HG03558 (cell line): Measurements from ENCODE around the gene ZDHHC8.

Experiments
- ATAC-seq: cut with Tn5 transposase; IDR thresholded peaks from one replicate; pipeline ENCODE4 v1.9.1; 2021; ENCODE audit warnings: moderate number of reproducible peaks; ENCODE audit not compliant: unreplicated experiment; ENCODE audit errors: extremely low read depth

ZDHHC8 gene

GRCh38 chr22:20112623-20113511 lies 18.7 kb upstream of the ZDHHC8 start:
- no peak for ATAC-seq

GRCh38 chr22:20113551-20114310 lies 17.9 kb upstream of the ZDHHC8 start:
- ATAC-seq = no peak

GRCh38 chr22:20114506-20115475 lies 16.8 kb upstream of the ZDHHC8 start:
- ATAC-seq = no peak

- ATAC-seq = no peak
Observed at GRCh38 chr22:20115691-20116375, 15.8 kb upstream of the ZDHHC8 start, which contains the start of gene RANBP1. Gene RANBP1, plus strand, starts transcription at chr22:20116104. Its CDS starts 81 bp downstream, at chr22:20116185.

GRCh38 chr22:20116376-20116950 lies 15.1 kb upstream of the ZDHHC8 start:
- ATAC-seq = no peak

DNA sequence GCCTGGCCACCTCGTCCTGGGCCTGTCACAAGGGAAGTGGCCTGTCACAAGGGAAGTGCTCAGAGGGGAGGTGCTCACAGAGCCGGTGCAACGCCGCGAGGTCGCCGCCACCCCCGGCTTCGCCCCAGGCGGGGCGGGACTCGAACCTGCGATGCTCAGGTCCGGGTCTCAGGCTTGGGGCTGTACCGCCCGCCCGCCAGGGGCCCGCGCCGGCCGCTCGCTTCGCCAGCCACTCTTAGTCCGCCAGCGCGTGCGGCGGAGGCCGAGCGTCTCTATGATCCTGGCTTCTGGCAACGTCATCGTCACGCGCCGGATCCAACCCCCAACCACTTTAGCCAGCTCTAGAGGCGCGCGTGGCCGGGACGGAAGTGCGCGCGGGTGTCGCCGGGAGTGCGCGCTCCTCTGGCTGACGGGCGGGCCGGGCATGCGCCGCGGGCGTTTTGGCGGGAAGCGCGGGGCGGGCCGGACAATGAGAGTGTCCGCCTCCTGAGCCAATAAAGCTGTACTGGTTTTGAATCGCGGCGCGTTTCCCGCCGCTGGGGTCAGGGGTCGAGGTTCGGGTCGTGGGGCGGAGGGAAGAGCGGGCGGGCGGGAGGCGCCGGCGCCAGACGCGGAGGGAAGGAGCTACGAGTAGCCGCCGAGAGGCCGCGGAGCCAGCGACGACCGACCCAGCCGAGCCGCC lies 14.5 kb upstream of the ZDHHC8 start, which contains the start of gene TRMT2A:
TRMT2A (minus strand) TSS at position 276 of the 682 bp plus-strand sequence. CDS start 320 bp downstream, outside the sequence.
- ATAC-seq = peak; percentile 52

DNA sequence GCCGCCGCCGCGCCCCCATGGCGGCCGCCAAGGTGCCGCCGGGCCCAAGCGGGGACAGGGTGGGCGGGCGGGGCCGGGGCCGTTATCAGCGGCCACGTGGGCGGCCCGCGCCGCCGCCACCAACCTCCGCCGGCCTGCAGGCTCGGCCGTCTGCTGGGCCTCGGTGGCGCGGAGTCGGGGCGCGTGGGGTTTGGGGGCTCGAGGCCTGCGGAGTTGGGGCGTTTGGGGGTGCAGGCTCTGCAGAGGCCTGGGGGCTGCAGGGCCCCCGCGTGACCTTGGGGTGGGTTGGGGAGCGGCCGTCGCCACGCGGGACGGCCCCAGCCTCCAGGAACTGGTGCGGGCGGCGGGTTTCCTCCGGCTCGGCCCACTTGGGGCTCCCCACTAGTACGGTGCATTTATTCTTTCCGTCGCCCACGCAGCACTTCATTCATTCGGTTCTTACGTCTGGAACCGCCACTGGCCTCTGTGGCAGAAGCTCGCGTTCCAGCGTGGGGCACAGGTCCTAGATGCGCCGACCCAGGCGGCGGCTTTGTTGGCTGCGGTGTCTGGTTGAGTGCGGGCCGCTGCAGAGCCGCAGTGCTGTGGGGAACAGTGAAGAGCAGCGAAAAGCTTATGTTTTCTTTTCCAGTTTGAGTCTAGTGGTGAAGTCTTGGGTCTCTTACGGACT lies 13.8 kb upstream of the ZDHHC8 start:
- ATAC-seq = peak; percentile 11

- ATAC-seq = no peak
Observed at GRCh38 chr22:20118300-20119020, 13.1 kb upstream of the ZDHHC8 start.

- ATAC-seq = no peak
Observed at GRCh38 chr22:20121856-20122415, 9.7 kb upstream of the ZDHHC8 start.

- ATAC-seq = no peak
Observed at GRCh38 chr22:20123366-20124082, 8.1 kb upstream of the ZDHHC8 start.

DNA sequence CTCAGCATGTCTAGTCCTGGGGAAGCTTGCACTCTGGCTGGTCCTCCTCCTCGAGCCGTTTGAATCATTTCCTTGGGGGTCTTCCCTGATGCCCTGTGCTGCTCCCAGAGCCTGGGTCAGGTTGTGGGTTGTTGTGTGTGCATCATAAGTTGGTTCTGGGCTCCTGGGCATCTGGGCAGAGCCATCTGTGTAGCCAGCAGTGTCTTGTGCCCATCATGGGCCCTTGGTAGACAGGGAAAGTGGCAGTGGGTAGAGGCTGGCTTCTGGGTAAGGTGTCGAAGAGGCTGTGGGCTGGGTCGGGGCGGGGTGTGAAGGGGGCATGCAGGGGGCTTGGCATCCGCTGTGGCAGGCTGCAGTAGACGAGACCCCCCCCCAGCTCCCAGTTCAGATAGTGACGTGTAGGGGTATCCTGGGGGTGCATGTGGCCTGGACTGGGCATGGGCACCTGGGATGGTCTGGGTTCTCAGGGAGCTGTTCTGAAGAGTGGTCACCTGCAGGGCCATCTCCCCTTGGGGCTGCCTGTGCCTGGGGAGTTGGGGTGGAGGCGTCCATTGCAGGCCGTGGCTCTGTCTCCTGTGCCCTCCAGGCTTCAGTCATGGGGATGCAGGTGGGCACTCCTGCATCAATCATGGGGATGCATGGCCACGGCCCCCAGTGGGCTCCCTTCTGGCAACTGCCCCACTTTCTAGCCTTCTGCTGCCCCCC lies 7.4 kb upstream of the ZDHHC8 start:
- no peak for ATAC-seq

- no peak for ATAC-seq
Observed at GRCh38 chr22:20125201-20126174, 6.1 kb upstream of the ZDHHC8 start.

GRCh38 chr22:20126284-20127029 lies 5.1 kb upstream of the ZDHHC8 start:
- ATAC-seq = no peak

DNA sequence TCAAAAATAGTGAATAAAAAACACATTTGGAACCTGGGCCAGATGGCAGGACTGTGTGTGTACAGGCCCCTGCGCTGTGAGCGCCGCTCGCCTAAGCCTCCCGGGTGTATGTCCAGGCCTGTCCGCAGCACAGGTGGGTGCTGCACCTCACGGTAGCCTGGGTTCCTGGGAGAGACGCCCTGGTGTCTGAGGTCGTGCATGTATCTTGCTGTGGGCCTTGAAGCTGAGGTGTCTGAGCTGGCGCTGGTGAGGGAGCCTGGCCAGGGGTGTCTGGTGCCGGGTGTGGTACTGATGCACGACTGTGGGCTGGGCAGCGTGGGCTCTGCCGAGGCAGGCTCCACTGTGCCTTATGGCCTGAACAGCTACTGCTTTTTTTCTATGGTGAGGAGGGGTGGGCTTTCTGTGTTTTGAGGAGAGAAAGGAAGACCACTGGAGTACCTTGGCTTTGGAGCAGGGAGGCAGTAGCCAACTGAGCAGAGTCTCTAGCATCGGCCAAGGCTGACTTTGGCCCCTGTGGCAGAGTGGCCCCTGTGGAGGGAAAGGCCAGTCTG lies 4.2 kb upstream of the ZDHHC8 start:
- ATAC-seq = no peak
